Gastroesophageal sphincter (tissue), 4 donors: ENCODE data around the gene RGP1. TPM values are rescaled to one million over a fixed set of nuclear protein-coding genes. Genes with fewer than 3 reads are reported as not detected.

Experiments
- ATAC-seq: fragments of 150-250 bp; one replicate; pipeline ENCODE4 v1.9.1; 2016; ENCODE audit warnings: mild to moderate bottlenecking, moderate library complexity
- H3K27ac ChIP-seq, 4 donors: fragments of 200-600 bp; sonication (generic) in 3 of 4; 1 replicate in 3 of 4; 2 replicates in 1 of 4; pipeline ENCODE4 v1.5.1; 2016 to 2019
- H3K27me3 ChIP-seq: fragments of 200-600 bp; sonication (generic); one replicate; pipeline ENCODE4 v1.5.1; 2019
- H3K36me3 ChIP-seq, 2 donors: fragments of 200-600 bp; sonication (generic); one replicate each; pipeline ENCODE4 v1.5.1; 2019; ENCODE audit warnings: control low read depth in 1 of 2
- H3K4me1 ChIP-seq, 3 donors: fragments of 200-600 bp; sonication (generic); 1 replicate in 2 of 3; 2 replicates in 1 of 3; pipeline ENCODE4 v1.5.1; 2016 to 2019; ENCODE audit warnings: control low read depth in 2 of 3
- H3K4me3 ChIP-seq, 2 donors: fragments of 200-600 bp; sonication (generic); one replicate each; pipeline ENCODE4 v1.5.1; 2019; ENCODE audit warnings: mild to moderate bottlenecking in 1 of 2, moderate library complexity in 1 of 2
- H3K9me3 ChIP-seq, 3 donors: fragments of 200-600 bp; sonication (generic); one replicate each; pipeline ENCODE4 v1.5.1; 2017 to 2019; ENCODE audit warnings: control low read depth in 2 of 3
- CTCF ChIP-seq, 4 experiments: fragments of 200-600 bp in 2 of 4; fragments of 450-650 bp in 2 of 4; sonication (generic) in 1 of 4; IDR thresholded peaks; one replicate each; pipeline ENCODE4 v1.5.1; 2017 to 2019; ENCODE audit warnings: antibody characterized with exemption in 4 of 4, mild to moderate bottlenecking in 2 of 4, moderate library complexity in 2 of 4
- EP300 ChIP-seq: sonication (generic); formaldehyde crosslinking; IDR thresholded peaks from one replicate; pipeline ENCODE4 v1.6.1; 2017; ENCODE audit warnings: antibody characterized with exemption, mild to moderate bottlenecking
- POLR2A ChIP-seq, 2 donors: fragments of 450-650 bp; IDR thresholded peaks; one replicate each; pipeline ENCODE4 v1.6.1; 2017; ENCODE audit warnings: antibody characterized with exemption in 2 of 2, mild to moderate bottlenecking in 2 of 2, moderate library complexity in 1 of 2
- POLR2AphosphoS5 ChIP-seq: sonication (generic); formaldehyde crosslinking; IDR thresholded peaks from one replicate; pipeline ENCODE4 v1.6.1; 2017; ENCODE audit warnings: antibody characterized with exemption
- WGBS, 2 donors: methylation state at CpG; one replicate each; pipeline ENCODE4 v1.1.5; 2018; ENCODE audit warnings: low coverage in 1 of 2; 5-methylcytosine and 5-hydroxymethylcytosine counted together
- total RNA-seq, 4 donors: library from RNA; depleted of rRNA; stranded (reverse); fragments of >200 nt; gene quantifications; one replicate each; pipeline ENCODE4 v1.1.0, GENCODE V29; 2016

The RGP1 gene
- total RNA-seq, 4 donors from 2014 or later = 19.7 to 34.4 (median 23.4) TPM

GRCh38 chr9:35755071-35755470 is 6.0 kb downstream of the RGP1 start:
- WGBS, 2 donors = 82 to 92% methylated on average over 2 to 4 of the region's 4 CpGs

GRCh38 chr9:35756275-35757225 is 7.5 kb downstream of the RGP1 start:
- H3K4me1 ChIP-seq = peaks cover 0 to 38% (median 19%) of the 10 kb centered on the region in 3 donors
- no peaks in the 10 kb centered on the region for H3K9me3 ChIP-seq
- TF ChIP-seq CTCF (IDR thresholded peaks at IDR 0.05) (peak in 3 of 4 experiments; percentile 58 to 84 (median 72)), POLR2A (IDR thresholded peaks at IDR 0.05) (peak in 1 of 2 donors; percentile 26), POLR2AphosphoS5 (no peak), EP300 (no peak)
- 10 to 26% methylated on average over 12 to 20 of the region's 48 CpGs for WGBS, 2 donors
- H3K27me3 ChIP-seq = no peaks in the 10 kb centered on the region
- peaks cover 0 to 37% of the 10 kb centered on the region in 2 donors for H3K36me3 ChIP-seq
- ATAC-seq = peak; percentile 85
- H3K4me3 ChIP-seq = peak overlapping the region; percentile 64 to 71
- peak overlapping the region; percentile 73 to 93 (median 88) for H3K27ac ChIP-seq

More at GRCh38 chr9:35755071-35755470, 6.0 kb downstream of the RGP1 start:
- ATAC-seq = no peak
- TF ChIP-seq EP300 (no peak), POLR2AphosphoS5 (no peak), POLR2A (IDR thresholded peaks at IDR 0.05) (no peak), CTCF (IDR thresholded peaks at IDR 0.05) (no peak)
- Histone ChIP-seq H3K36me3 (peaks cover 0 to 51% of the 10 kb centered on the region in 2 donors), H3K4me1 (peaks cover 0 to 51% (median 23%) of the 10 kb centered on the region in 3 donors), H3K9me3 (no peaks in the 10 kb centered on the region), H3K27ac (no peak overlapping the region), H3K27me3 (no peaks in the 10 kb centered on the region), H3K4me3 (no peak overlapping the region)

- Histone ChIP-seq H3K9me3 (no peaks in the 10 kb centered on the region), H3K4me3 (peak overlapping the region; percentile 64 to 71), H3K27me3 (no peaks in the 10 kb centered on the region), H3K27ac (peak overlapping the region; percentile 73 to 93 (median 88)), H3K36me3 (peaks cover 0 to 29% of the 10 kb centered on the region in 2 donors), H3K4me1 (peaks cover 0 to 38% (median 19%) of the 10 kb centered on the region in 3 donors)
- ATAC-seq = peak; percentile 68
- WGBS, 2 donors = 0% methylated on average over 7 to 20 of the region's 20 CpGs
- TF ChIP-seq EP300 (no peak), POLR2AphosphoS5 (no peak), POLR2A (IDR thresholded peaks at IDR 0.05) (peak; percentile 0 to 2), CTCF (IDR thresholded peaks at IDR 0.05) (no peak)
Observed at GRCh38 chr9:35757226-35757891, 8.3 kb downstream of the RGP1 start.

- Histone ChIP-seq H3K9me3 (no peaks in the 10 kb centered on the region), H3K27me3 (no peaks in the 10 kb centered on the region), H3K4me3 (peak overlapping the region in 1 of 2 donors; percentile 71), H3K27ac (peak overlapping the region; percentile 73 to 93 (median 88)), H3K4me1 (peaks cover 0 to 38% (median 19%) of the 10 kb centered on the region in 3 donors), H3K36me3 (peaks cover 0 to 24% of the 10 kb centered on the region in 2 donors)
- no peak for ATAC-seq
- TF ChIP-seq POLR2A (IDR thresholded peaks at IDR 0.05) = no peak
- no peak for TF ChIP-seq POLR2AphosphoS5
- TF ChIP-seq CTCF (IDR thresholded peaks at IDR 0.05) = no peak
- TF ChIP-seq EP300 = no peak
Observed at GRCh38 chr9:35757892-35758275, 8.8 kb downstream of the RGP1 start.
